ENCODE measurements around the gene CHRM2. TPM values are rescaled to one million over a fixed set of nuclear protein-coding genes. Genes with fewer than 3 reads are reported as not detected.

Gene CHRM2
- total RNA-seq, 3 donors from 2014 or later = not detected

DNA sequence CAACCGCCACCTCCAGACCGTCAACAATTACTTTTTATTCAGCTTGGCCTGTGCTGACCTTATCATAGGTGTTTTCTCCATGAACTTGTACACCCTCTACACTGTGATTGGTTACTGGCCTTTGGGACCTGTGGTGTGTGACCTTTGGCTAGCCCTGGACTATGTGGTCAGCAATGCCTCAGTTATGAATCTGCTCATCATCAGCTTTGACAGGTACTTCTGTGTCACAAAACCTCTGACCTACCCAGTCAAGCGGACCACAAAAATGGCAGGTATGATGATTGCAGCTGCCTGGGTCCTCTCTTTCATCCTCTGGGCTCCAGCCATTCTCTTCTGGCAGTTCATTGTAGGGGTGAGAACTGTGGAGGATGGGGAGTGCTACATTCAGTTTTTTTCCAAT is 146.6 kb downstream of the CHRM2 start:
- Histone ChIP-seq H3K27me3 (no peaks in the 10 kb centered on the region), H3K27ac (no peak overlapping the region), H3K4me1 (no peaks in the 10 kb centered on the region), H3K36me3 (no peaks in the 10 kb centered on the region), H3K9me3 (no peaks in the 10 kb centered on the region), H3K4me3 (no peak overlapping the region)
- no peak for DNase-seq (ENCODE audit: low spot score in 2 of 2)
- TF ChIP-seq, protein P1, sequence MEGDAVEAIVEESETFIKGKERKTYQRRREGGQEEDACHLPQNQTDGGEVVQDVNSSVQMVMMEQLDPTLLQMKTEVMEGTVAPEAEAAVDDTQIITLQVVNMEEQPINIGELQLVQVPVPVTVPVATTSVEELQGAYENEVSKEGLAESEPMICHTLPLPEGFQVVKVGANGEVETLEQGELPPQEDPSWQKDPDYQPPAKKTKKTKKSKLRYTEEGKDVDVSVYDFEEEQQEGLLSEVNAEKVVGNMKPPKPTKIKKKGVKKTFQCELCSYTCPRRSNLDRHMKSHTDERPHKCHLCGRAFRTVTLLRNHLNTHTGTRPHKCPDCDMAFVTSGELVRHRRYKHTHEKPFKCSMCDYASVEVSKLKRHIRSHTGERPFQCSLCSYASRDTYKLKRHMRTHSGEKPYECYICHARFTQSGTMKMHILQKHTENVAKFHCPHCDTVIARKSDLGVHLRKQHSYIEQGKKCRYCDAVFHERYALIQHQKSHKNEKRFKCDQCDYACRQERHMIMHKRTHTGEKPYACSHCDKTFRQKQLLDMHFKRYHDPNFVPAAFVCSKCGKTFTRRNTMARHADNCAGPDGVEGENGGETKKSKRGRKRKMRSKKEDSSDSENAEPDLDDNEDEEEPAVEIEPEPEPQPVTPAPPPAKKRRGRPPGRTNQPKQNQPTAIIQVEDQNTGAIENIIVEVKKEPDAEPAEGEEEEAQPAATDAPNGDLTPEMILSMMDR (IDR thresholded peaks at IDR 0.05) = no peak
- TF ChIP-seq POLR2AphosphoS5 (IDR thresholded peaks at IDR 0.05) (no peak), POLR2A (IDR thresholded peaks at IDR 0.05) (no peak)
- intact Hi-C loops (cut with DNase I; ENCODE audit: low total_unique reads) = no loop called here

DNA sequence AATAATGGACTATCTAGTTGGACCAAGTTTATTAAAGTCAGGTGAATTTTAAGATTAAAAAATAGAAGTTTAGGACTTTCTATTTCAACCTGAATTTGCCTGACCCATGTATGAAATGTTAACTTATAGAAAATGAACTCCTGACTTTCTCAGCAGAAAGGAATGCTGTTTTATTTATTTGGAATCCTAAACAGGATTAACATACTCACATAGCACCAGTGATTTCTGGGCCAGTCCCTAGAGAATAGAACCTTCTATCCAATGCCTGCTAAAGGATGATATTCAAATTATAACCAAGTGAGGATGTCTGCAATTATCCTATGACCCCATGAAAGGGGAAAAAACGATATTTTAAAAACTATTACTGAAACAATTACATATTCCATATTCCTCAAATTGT is 148.8 kb downstream of the CHRM2 start:
- DNase-seq (ENCODE audit: low spot score in 2 of 2) = no peak
- H3K9me3 ChIP-seq = no peaks in the 10 kb centered on the region
- H3K27me3 ChIP-seq = no peaks in the 10 kb centered on the region
- no peak overlapping the region for H3K27ac ChIP-seq
- no peak overlapping the region for H3K4me3 ChIP-seq
- no peaks in the 10 kb centered on the region for H3K4me1 ChIP-seq
- no peaks in the 10 kb centered on the region for H3K36me3 ChIP-seq
- TF ChIP-seq POLR2AphosphoS5 (IDR thresholded peaks at IDR 0.05) (no peak), POLR2A (IDR thresholded peaks at IDR 0.05) (no peak)
- TF ChIP-seq, protein P1 (IDR thresholded peaks at IDR 0.05) = no peak
- intact Hi-C loops (cut with DNase I; ENCODE audit: low total_unique reads) = no loop called here

DNA sequence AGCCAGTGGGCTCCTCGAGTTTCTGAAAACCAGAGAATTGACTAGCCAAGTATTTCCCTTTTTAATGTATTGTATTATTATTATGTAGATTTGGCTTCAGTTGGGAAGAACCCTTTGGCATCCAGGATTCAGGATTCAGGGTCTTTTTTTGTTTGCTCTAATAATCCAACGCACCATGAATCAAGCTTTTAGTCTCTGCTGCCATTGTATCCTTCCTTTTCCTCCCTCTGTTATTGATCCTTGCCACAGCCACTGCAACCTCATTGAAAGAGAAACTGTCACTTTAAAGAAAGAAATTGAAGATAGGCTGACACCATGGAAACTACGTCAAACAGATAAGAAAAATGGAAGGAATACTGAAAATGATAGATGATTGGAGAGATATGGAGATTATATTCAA is 150.0 kb downstream of the CHRM2 start:
- DNase-seq (ENCODE audit: low spot score in 2 of 2) = no peak
- no peaks in the 10 kb centered on the region for H3K9me3 ChIP-seq
- intact Hi-C loops (cut with DNase I; ENCODE audit: low total_unique reads) = no loop called here
- H3K27me3 ChIP-seq = no peaks in the 10 kb centered on the region
- peaks cover 4% of the 10 kb centered on the region for H3K36me3 ChIP-seq
- no peak overlapping the region for H3K4me3 ChIP-seq
- no peak for TF ChIP-seq POLR2A (IDR thresholded peaks at IDR 0.05)
- TF ChIP-seq POLR2AphosphoS5 (IDR thresholded peaks at IDR 0.05) = no peak
- TF ChIP-seq, protein P1 (IDR thresholded peaks at IDR 0.05) = no peak
- H3K27ac ChIP-seq = no peak overlapping the region
- H3K4me1 ChIP-seq = no peaks in the 10 kb centered on the region

DNA sequence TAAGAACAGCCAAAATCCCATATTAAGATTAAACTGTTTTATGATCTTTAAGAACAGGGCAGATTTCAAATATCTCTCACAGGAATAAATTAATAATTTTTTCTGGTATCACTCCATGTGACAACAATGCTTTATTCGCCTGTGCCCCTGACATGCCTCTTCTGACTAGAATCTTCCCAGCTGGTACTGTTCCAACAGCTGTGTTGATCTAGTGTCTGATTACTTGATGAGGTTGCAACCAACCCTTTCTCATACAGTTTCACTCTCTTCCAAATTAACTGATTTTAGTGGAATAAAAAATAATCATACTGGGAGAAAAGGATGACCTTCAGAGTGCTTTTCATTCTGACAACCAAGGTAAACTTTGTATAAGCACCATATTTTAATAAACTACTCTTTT is 151.9 kb downstream of the CHRM2 start:
- H3K36me3 ChIP-seq = peaks cover 4% of the 10 kb centered on the region
- no peak for DNase-seq (ENCODE audit: low spot score in 2 of 2)
- no peaks in the 10 kb centered on the region for H3K9me3 ChIP-seq
- TF ChIP-seq POLR2A (IDR thresholded peaks at IDR 0.05) = no peak
- TF ChIP-seq, protein P1 (IDR thresholded peaks at IDR 0.05) = no peak
- H3K27me3 ChIP-seq = no peaks in the 10 kb centered on the region
- intact Hi-C loops (cut with DNase I; ENCODE audit: low total_unique reads) = no loop called here
- no peak overlapping the region for H3K27ac ChIP-seq
- no peak overlapping the region for H3K4me3 ChIP-seq
- no peaks in the 10 kb centered on the region for H3K4me1 ChIP-seq

DNA sequence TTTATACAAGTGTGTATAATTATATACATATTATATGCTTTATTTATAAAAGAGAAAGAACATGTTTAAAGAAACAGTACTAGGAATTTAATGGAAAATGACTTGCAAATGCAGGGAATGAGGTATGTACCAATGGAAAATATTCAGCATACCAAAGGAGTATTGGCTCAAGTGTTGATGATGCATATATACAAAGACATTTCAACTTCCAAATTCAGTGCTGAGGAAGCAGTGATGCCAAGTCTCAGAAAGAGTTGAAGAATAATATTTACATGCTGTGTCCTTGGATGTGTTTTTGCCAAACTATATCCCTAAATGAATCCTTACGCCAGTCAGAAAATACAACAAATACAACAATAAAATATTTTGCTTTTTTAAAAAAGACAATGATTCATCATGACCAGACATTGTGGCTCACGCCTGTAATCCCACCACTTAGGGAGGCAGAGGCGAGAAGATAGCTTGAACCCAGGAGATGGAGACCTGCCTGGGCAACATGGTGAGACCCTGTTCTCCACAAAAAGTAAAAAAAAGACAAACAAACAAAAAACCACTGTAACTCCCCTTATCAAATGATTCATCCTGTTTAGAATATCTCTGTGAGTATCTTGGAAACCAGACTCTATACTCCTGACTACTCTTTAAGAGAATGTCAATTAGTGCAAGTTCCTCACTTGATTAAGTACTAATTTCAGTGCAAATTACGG is 157.2 kb downstream of the CHRM2 start:
- Histone ChIP-seq H3K27me3 (no peaks in the 10 kb centered on the region), H3K4me1 (no peaks in the 10 kb centered on the region), H3K36me3 (peaks cover 4% of the 10 kb centered on the region), H3K27ac (no peak overlapping the region), H3K4me3 (no peak overlapping the region), H3K9me3 (no peaks in the 10 kb centered on the region)
- no peak for TF ChIP-seq POLR2A (IDR thresholded peaks at IDR 0.05)
- TF ChIP-seq, protein P1 (IDR thresholded peaks at IDR 0.05) = no peak
- intact Hi-C loops (cut with DNase I; ENCODE audit: low total_unique reads) = no loop called here
- DNase-seq (ENCODE audit: low spot score in 2 of 2) = no peak
